CD4-positive, alpha-beta memory T cell (primary cell): ENCODE measurements around the gene TMEM163. TPM values are rescaled to one million over a fixed set of nuclear protein-coding genes. Genes with fewer than 3 reads are reported as not detected.

ENCODE experiments used
- CTCF ChIA-PET: fragments of 350-600 bp; sonication (Branson Sonifier 250); formaldehyde crosslinking; loops from one replicate; lab custom pipeline; 2021; ENCODE audit warnings: inconsistent platforms; ENCODE audit not compliant: partially characterized antibody; lab: Charles Lee
- POLR2A ChIA-PET: fragments of 350-600 bp; sonication (Branson Sonifier 250); formaldehyde crosslinking; loops from one replicate; lab custom pipeline; 2021; ENCODE audit not compliant: partially characterized antibody; lab: Charles Lee
- DNase-seq, 5 donors: peaks; one replicate each; pipeline versions ENCODE4 v3.0.0 to v3.0.0-alpha.2; 2020 to 2022; ENCODE audit warnings: mixed read lengths in 1 of 5
- H3K27ac ChIP-seq: one replicate; pipeline ENCODE4 v1.7.0; 2013; ENCODE audit warnings: low read depth, low read length
- H3K27me3 ChIP-seq: 2 replicates; pipeline ENCODE4 v1.7.0; 2013; ENCODE audit warnings: mild to moderate bottlenecking, low read length, moderate library complexity; ENCODE audit not compliant: insufficient read depth
- H3K36me3 ChIP-seq: 2 replicates; pipeline ENCODE4 v1.7.0; 2013; ENCODE audit warnings: mild to moderate bottlenecking, low read length, moderate library complexity; ENCODE audit not compliant: insufficient read depth
- H3K4me1 ChIP-seq: 2 replicates; pipeline ENCODE4 v1.7.0; 2013; ENCODE audit warnings: mild to moderate bottlenecking, low read length, moderate library complexity; ENCODE audit not compliant: insufficient read depth
- H3K4me3 ChIP-seq, 2 donors: one replicate each; pipeline ENCODE4 v1.7.0; 2013; ENCODE audit warnings: low read length in 2 of 2, mild to moderate bottlenecking in 1 of 2
- H3K9me3 ChIP-seq, 2 donors: one replicate each; pipeline ENCODE4 v1.7.0; 2013; ENCODE audit warnings: low read length in 2 of 2, control low read depth in 1 of 2; ENCODE audit not compliant: control insufficient read depth in 1 of 2
- H3K27ac Mint-ChIP-seq, 7 donors: one replicate each; pipeline ENCODE4 v1.8.0; 2020 to 2021; ENCODE audit warnings: mixed read lengths in 7 of 7, mild to moderate bottlenecking in 6 of 7, inconsistent platforms in 3 of 7, moderate library complexity in 3 of 7
- H3K27me3 Mint-ChIP-seq, 2 donors: one replicate each; pipeline ENCODE4 v1.8.0; 2020 to 2021; ENCODE audit warnings: mixed read lengths in 2 of 2
- H3K36me3 Mint-ChIP-seq, 2 donors: one replicate each; pipeline ENCODE4 v1.8.0; 2020 to 2021; ENCODE audit warnings: mixed read lengths in 2 of 2, inconsistent platforms in 1 of 2, mild to moderate bottlenecking in 1 of 2
- H3K4me1 Mint-ChIP-seq, 4 donors: one replicate each; pipeline ENCODE4 v1.8.0; 2020 to 2021; ENCODE audit warnings: mixed read lengths in 4 of 4, mild to moderate bottlenecking in 1 of 4
- H3K4me3 Mint-ChIP-seq, 8 donors: one replicate each; pipeline ENCODE4 v1.8.0; 2020 to 2021; ENCODE audit warnings: mixed read lengths in 8 of 8, mild to moderate bottlenecking in 7 of 8, moderate library complexity in 6 of 8, inconsistent platforms in 3 of 8
- H3K9me3 Mint-ChIP-seq, 8 donors: one replicate each; pipeline ENCODE4 v1.8.0; 2020 to 2021; ENCODE audit warnings: mixed read lengths in 8 of 8, mild to moderate bottlenecking in 5 of 8, inconsistent platforms in 3 of 8, moderate library complexity in 1 of 8
- intact Hi-C: fragments of 100-400 bp; cut with micrococcal nuclease; formaldehyde crosslinking; loops from one replicate; pipeline ENCODE4 v1.15.1; 2023
- polyA plus RNA-seq, 2 donors: library from polyadenylated mRNA; unstranded; fragments of 300-500 nt; fragmentation: Illumina TruSeq; gene quantifications; one replicate each; pipeline ENCODE4 v1.2.3, GENCODE V29; 2021
- total RNA-seq, 2 experiments: library from RNA; stranded (reverse); gene quantifications; one replicate each; pipeline ENCODE4 v1.2.3, GENCODE V29; 2021

Gene TMEM163
- total and polyA plus RNA-seq, 4 experiments from 2014 or later = 0.47 TPM; not detected in 3

DNA sequence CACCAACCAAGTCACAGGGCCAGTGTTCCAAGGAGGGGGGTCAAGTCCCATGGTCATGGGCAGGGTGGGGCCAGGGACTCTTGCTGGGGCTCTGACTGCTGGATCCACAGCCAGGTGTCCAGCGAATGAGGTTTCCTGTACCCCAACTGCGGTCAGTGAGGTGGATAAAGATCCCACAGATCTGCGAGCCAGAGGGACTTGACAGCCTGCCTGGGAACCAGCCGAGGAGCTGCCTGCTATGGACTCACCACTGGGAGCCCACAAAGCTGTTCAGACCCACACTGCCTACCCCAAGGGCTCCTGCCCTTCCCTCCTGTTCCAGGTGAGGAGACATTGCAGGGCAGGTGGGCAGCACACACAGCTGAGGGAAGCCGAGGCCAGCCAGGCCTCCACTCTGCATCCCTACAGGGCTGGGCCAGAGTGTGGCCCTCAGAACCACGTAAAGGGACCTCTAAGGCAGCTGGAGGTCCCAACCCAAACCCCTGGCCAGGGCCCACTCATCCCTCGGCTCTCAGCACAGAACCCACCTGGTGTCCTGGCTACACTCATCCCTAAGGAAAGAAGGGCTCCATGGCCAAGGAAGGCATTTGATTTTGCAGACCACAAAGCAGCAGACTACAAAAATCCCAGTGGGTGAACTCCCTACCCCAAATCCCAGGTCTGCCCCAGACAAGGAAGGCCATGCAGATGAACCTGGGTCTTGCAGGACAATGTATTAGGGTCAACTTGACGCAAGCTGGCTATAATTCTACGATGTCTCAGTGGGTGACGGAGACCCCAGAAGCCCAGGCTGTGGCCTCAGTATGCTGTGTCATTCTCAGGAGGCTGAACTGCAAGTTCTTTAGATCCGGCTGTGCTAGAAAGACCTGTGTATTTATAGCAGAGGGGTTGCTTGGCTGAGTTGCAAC is 255.8 kb downstream of the TMEM163 start:
- H3K9me3 Mint-ChIP-seq = peaks cover 0 to 2% (median 0%) of the 10 kb centered on the region in 8 donors
- POLR2A ChIA-PET = no interaction called here
- intact Hi-C loops = loop anchor here (10.0 kb wide), 1 partner anchor 232 kb away; no protein-coding TSS in a partner anchor
- no peaks in the 10 kb centered on the region for H3K9me3 ChIP-seq
- H3K4me3 Mint-ChIP-seq = no peak overlapping the region
- H3K36me3 ChIP-seq = no peaks in the 10 kb centered on the region
- H3K36me3 Mint-ChIP-seq = no peaks in the 10 kb centered on the region
- no peak for DNase-seq
- no peaks in the 10 kb centered on the region for H3K27me3 ChIP-seq
- H3K27me3 Mint-ChIP-seq = no peaks in the 10 kb centered on the region
- H3K27ac ChIP-seq = no peak overlapping the region
- H3K27ac Mint-ChIP-seq = no peak overlapping the region
- no peaks in the 10 kb centered on the region for H3K4me1 Mint-ChIP-seq
- CTCF ChIA-PET = no interaction called here
- no peak overlapping the region for H3K4me3 ChIP-seq
- no peaks in the 10 kb centered on the region for H3K4me1 ChIP-seq

DNA sequence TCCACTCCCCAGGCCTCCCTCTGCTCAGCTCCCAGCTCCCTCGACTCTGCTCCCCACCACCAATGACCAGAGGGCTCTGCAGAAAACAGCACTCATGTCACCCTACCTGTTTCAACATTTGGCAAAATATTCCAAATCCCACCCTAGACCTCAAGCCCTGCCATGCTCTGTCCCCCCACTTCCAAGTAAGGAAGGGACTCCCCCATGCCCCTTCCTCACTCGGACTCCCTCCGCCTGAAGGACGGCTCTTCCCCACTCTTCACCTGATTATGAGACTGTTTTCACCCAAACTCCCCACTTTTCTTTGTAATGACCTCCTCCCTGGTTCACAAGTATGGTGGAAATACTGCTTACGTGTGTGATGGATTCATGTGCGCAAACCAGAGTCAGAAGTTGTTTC is 256.5 kb downstream of the TMEM163 start:
- H3K27ac Mint-ChIP-seq = no peak overlapping the region
- no peak overlapping the region for H3K4me3 Mint-ChIP-seq

DNA sequence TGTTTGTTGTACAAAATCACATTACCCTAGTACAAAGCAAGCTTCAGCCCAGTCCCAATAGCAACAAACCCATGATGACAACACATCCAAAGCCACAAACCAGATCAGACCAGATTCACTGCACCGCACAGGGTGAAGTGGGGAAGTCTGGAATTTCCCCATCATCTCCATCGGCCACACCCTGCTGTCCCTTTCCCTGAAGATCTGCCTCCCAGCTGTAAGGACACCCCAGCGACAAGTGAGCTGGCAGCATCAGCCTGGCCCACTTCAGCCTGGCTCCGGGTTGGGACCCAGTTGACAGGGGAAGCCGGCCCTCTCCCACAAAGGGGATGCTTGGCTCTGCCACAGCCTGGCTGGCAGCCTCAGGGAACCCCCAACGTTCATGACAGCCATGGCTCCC is 257.3 kb downstream of the TMEM163 start:
- no peak overlapping the region for H3K4me3 Mint-ChIP-seq
- no peaks in the 10 kb centered on the region for H3K36me3 Mint-ChIP-seq
- no peak overlapping the region for H3K4me3 ChIP-seq
- peak overlapping the region in 2 of 7 donors; percentile 57 to 62 for H3K27ac Mint-ChIP-seq
- no peak for DNase-seq
- ChIA-PET POLR2A (no interaction called here), CTCF (interaction anchor here (1.2 to 1.4 kb wide), 2 partner anchors 362 to 429 kb away, joined by 3 to 4 read pairs; no protein-coding TSS in a partner anchor)
- no peaks in the 10 kb centered on the region for H3K4me1 ChIP-seq
- H3K9me3 Mint-ChIP-seq = peaks cover 0 to 4% (median 0%) of the 10 kb centered on the region in 8 donors
- H3K9me3 ChIP-seq = no peaks in the 10 kb centered on the region
- H3K27me3 ChIP-seq = no peaks in the 10 kb centered on the region
- H3K36me3 ChIP-seq = no peaks in the 10 kb centered on the region
- intact Hi-C loops = loop anchor here (10.0 kb wide), 1 partner anchor 233 kb away; no protein-coding TSS in a partner anchor
- no peak overlapping the region for H3K27ac ChIP-seq
- no peaks in the 10 kb centered on the region for H3K4me1 Mint-ChIP-seq
- H3K27me3 Mint-ChIP-seq = no peaks in the 10 kb centered on the region

More for the DNA sequence above, 256.5 kb downstream of the TMEM163 start:
- no peak overlapping the region for H3K27ac ChIP-seq
- peaks cover 0 to 4% (median 0%) of the 10 kb centered on the region in 8 donors for H3K9me3 Mint-ChIP-seq
- no peaks in the 10 kb centered on the region for H3K27me3 ChIP-seq
- no peak for DNase-seq
- H3K36me3 ChIP-seq = no peaks in the 10 kb centered on the region
- POLR2A ChIA-PET = no interaction called here
- H3K36me3 Mint-ChIP-seq = no peaks in the 10 kb centered on the region
- no peak overlapping the region for H3K4me3 ChIP-seq
- no peaks in the 10 kb centered on the region for H3K4me1 Mint-ChIP-seq
- H3K27me3 Mint-ChIP-seq = no peaks in the 10 kb centered on the region
- CTCF ChIA-PET = no interaction called here
- H3K4me1 ChIP-seq = no peaks in the 10 kb centered on the region
- intact Hi-C loops = loop anchor here (10.0 kb wide), 1 partner anchor 233 kb away; no protein-coding TSS in a partner anchor
- no peaks in the 10 kb centered on the region for H3K9me3 ChIP-seq

- Histone ChIP-seq H3K27me3 (no peaks in the 10 kb centered on the region), H3K4me3 (no peak overlapping the region), H3K4me1 (no peaks in the 10 kb centered on the region), H3K36me3 (no peaks in the 10 kb centered on the region), H3K27ac (no peak overlapping the region), H3K9me3 (no peaks in the 10 kb centered on the region)
- no peak overlapping the region for H3K27ac Mint-ChIP-seq
- ChIA-PET CTCF (interaction anchor here (0.8 to 1.4 kb wide), 6 partner anchors 9 to 438 kb away, joined by 3 to 4 read pairs (median 3); no protein-coding TSS in a partner anchor), POLR2A (no interaction called here)
- intact Hi-C loops = loop anchor here (1.0 to 10.0 kb wide), 2 partner anchors 234 to 438 kb away; no protein-coding TSS in a partner anchor
- H3K36me3 Mint-ChIP-seq = peaks cover 0 to 2% of the 10 kb centered on the region in 2 donors
- H3K4me1 Mint-ChIP-seq = no peaks in the 10 kb centered on the region
- DNase-seq = peak in 4 of 5 donors; percentile 30 to 36 (median 34)
- no peaks in the 10 kb centered on the region for H3K27me3 Mint-ChIP-seq
- peaks cover 0 to 4% (median 0%) of the 10 kb centered on the region in 8 donors for H3K9me3 Mint-ChIP-seq
- H3K4me3 Mint-ChIP-seq = no peak overlapping the region
Observed at GRCh38 chr2:134460583-134460998, 258.2 kb downstream of the TMEM163 start.

DNA sequence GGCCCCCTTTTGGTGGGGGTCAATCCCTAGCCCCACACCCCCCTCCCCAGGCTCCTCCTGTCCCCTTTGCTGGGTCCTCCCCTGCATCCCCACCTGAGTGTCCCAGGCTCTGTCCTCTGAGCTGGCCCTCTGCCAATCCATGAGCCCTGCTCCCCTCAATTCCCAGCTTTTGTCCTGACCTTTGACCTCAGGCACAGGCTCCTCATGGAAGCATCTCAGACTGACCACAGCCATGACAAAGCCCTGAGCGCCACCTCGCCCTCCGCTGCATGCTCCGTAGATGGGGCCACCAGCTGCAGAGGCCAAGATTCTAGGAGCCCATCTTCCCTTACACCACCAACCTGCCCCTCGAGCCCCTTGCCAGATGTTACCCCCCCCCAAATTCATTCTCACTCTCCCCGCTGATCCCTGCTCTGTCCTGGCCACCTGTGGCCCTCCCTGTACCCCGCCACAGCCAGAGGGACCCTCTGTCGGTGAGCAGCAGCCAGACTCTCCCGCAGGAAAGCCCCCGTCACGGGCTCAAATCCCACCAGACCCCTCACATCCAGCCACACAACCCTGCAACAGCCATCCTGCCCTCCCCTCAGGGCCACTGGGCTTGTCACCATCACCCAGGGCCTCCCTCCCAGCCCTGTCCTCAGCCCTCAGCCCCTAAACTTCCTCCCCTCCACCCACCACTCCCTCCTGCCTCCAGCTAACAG is 258.9 kb downstream of the TMEM163 start:
- no peaks in the 10 kb centered on the region for H3K27me3 ChIP-seq
- ChIA-PET POLR2A (no interaction called here), CTCF (interaction anchor here (1.0 to 1.4 kb wide), 4 partner anchors 234 to 439 kb away, joined by 3 to 4 read pairs (median 4); no protein-coding TSS in a partner anchor)
- no peaks in the 10 kb centered on the region for H3K27me3 Mint-ChIP-seq
- no peaks in the 10 kb centered on the region for H3K36me3 ChIP-seq
- H3K4me1 ChIP-seq = no peaks in the 10 kb centered on the region
- H3K9me3 Mint-ChIP-seq = peaks cover 0 to 4% (median 0%) of the 10 kb centered on the region in 8 donors
- no peak overlapping the region for H3K4me3 Mint-ChIP-seq
- no peak overlapping the region for H3K27ac ChIP-seq
- no peaks in the 10 kb centered on the region for H3K9me3 ChIP-seq
- no peak for DNase-seq
- no peak overlapping the region for H3K4me3 ChIP-seq
- peak overlapping the region in 1 of 7 donors; percentile 4 for H3K27ac Mint-ChIP-seq
- H3K4me1 Mint-ChIP-seq = no peaks in the 10 kb centered on the region
- intact Hi-C loops = loop anchor here (1.0 to 10.0 kb wide), 2 partner anchors 235 to 438 kb away; no protein-coding TSS in a partner anchor
- H3K36me3 Mint-ChIP-seq = peaks cover 0 to 9% of the 10 kb centered on the region in 2 donors

GRCh38 chr2:134458950-134459349 is 259.9 kb downstream of the TMEM163 start:
- ChIA-PET CTCF (no interaction called here), POLR2A (no interaction called here)
- Mint-ChIP-seq H3K27me3 (no peaks in the 10 kb centered on the region), H3K27ac (no peak overlapping the region), H3K4me3 (no peak overlapping the region), H3K36me3 (peaks cover 2 to 17% of the 10 kb centered on the region in 2 donors), H3K9me3 (peaks cover 0 to 4% (median 0%) of the 10 kb centered on the region in 8 donors), H3K4me1 (no peaks in the 10 kb centered on the region)
- H3K27ac ChIP-seq = no peak overlapping the region
- no peaks in the 10 kb centered on the region for H3K4me1 ChIP-seq
- no peak for DNase-seq
- no peaks in the 10 kb centered on the region for H3K9me3 ChIP-seq
- no peaks in the 10 kb centered on the region for H3K27me3 ChIP-seq
- intact Hi-C loops = no loop called here
- H3K36me3 ChIP-seq = no peaks in the 10 kb centered on the region
- H3K4me3 ChIP-seq = no peak overlapping the region

- POLR2A ChIA-PET = no interaction called here
- intact Hi-C loops = no loop called here
- no peak overlapping the region for H3K4me3 Mint-ChIP-seq
Observed at GRCh38 chr2:134458473-134458853, 260.3 kb downstream of the TMEM163 start.

More at GRCh38 chr2:134458473-134458853, 260.3 kb downstream of the TMEM163 start:
- Mint-ChIP-seq H3K27me3 (no peaks in the 10 kb centered on the region), H3K36me3 (peaks cover 5 to 19% of the 10 kb centered on the region in 2 donors), H3K9me3 (peaks cover 0 to 4% (median 0%) of the 10 kb centered on the region in 8 donors), H3K27ac (peak overlapping the region in 1 of 7 donors; percentile 48), H3K4me1 (no peaks in the 10 kb centered on the region)
- DNase-seq = no peak
- Histone ChIP-seq H3K9me3 (no peaks in the 10 kb centered on the region), H3K4me3 (no peak overlapping the region), H3K4me1 (no peaks in the 10 kb centered on the region), H3K36me3 (no peaks in the 10 kb centered on the region), H3K27ac (no peak overlapping the region), H3K27me3 (no peaks in the 10 kb centered on the region)
- CTCF ChIA-PET = no interaction called here
